Measurements from ENCODE around the gene FAR1.

DNA sequence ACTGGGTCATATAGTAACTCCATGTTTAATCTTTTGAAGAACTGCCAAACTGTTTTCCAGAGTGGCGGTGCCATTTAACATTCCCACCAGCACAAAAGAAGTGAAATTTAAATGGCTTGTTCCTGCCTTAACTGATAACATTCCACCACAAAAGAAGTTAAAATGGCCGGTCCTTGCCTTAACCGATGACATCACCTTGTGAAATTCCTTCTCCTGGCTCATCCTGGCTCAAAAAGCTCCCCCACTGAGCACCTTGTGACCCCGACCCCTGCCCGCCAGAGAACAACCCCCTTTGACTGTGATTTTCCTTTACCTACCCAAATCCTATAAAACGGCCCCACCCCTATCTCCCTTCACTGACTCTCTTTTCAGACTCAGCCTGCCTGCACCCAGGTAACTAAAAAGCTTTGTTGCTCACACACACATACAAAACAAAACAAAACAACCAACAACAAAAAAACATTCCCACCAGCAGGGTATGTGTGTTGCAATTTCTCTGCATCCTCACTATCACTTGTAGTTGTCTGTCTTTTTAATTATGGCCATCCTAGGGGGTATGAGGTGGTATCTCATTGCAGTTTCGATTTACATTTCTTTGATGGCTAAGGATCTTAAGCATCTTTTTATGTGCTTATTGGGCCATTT, 109.0 kb downstream of the FAR1 start:
- TF ChIP-seq, protein P1, sequence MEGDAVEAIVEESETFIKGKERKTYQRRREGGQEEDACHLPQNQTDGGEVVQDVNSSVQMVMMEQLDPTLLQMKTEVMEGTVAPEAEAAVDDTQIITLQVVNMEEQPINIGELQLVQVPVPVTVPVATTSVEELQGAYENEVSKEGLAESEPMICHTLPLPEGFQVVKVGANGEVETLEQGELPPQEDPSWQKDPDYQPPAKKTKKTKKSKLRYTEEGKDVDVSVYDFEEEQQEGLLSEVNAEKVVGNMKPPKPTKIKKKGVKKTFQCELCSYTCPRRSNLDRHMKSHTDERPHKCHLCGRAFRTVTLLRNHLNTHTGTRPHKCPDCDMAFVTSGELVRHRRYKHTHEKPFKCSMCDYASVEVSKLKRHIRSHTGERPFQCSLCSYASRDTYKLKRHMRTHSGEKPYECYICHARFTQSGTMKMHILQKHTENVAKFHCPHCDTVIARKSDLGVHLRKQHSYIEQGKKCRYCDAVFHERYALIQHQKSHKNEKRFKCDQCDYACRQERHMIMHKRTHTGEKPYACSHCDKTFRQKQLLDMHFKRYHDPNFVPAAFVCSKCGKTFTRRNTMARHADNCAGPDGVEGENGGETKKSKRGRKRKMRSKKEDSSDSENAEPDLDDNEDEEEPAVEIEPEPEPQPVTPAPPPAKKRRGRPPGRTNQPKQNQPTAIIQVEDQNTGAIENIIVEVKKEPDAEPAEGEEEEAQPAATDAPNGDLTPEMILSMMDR (IDR thresholded peaks at IDR 0.05): no peak
- TF ChIP-seq POLR2AphosphoS5 (IDR thresholded peaks at IDR 0.05): no peak

Measured in transverse colon (tissue), 4 donors.